MM.1S (cell line): ENCODE measurements around the gene MNAT1.

Experiments used
- DNase-seq: peaks from one replicate; pipeline ENCODE4 v3.0.0-alpha.2; 2015
- H2AFZ ChIP-seq: fragments of 300-600 bp; sonication (generic); 2 replicates; pipeline ENCODE4 v1.6.0; 2016; ENCODE audit warnings: antibody characterized with exemption, low read length
- H3F3A ChIP-seq: fragments of 300-600 bp; sonication (generic); 2 replicates; pipeline ENCODE4 v1.6.1; 2016; ENCODE audit warnings: mild to moderate bottlenecking, antibody characterized with exemption, low read length, moderate library complexity, mixed read lengths; ENCODE audit not compliant: insufficient read depth
- H3K27ac ChIP-seq: fragments of 300-600 bp; sonication (generic); 2 replicates; pipeline ENCODE4 v1.5.1; 2016; ENCODE audit warnings: mild to moderate bottlenecking, low read length
- H3K27me3 ChIP-seq: fragments of 300-600 bp; sonication (generic); replicated peaks from 2 replicates; pipeline ENCODE4 v1.6.0; 2016; ENCODE audit warnings: low read length; ENCODE audit not compliant: insufficient read depth
- H3K36me3 ChIP-seq: fragments of 300-600 bp; sonication (generic); replicated peaks from 2 replicates; pipeline ENCODE4 v1.6.1; 2016; ENCODE audit warnings: mild to moderate bottlenecking, low read length, mixed read lengths; ENCODE audit not compliant: insufficient read depth
- H3K4me1 ChIP-seq: fragments of 300-600 bp; sonication (generic); 2 replicates; pipeline ENCODE4 v1.6.1; 2016; ENCODE audit warnings: low read length, mixed read lengths
- H3K4me2 ChIP-seq: fragments of 300-600 bp; sonication (generic); 2 replicates; pipeline ENCODE4 v1.6.0; 2016; ENCODE audit warnings: low read depth, low read length
- H3K4me3 ChIP-seq: fragments of 300-600 bp; sonication (generic); 2 replicates; pipeline ENCODE4 v1.5.1; 2016; ENCODE audit warnings: low read length, mixed read lengths
- H3K79me2 ChIP-seq: fragments of 300-600 bp; sonication (generic); 2 replicates; pipeline ENCODE4 v1.6.1; 2016; ENCODE audit warnings: mixed run types, low read length, mixed read lengths
- H3K9ac ChIP-seq: fragments of 300-600 bp; sonication (generic); 2 replicates; pipeline ENCODE4 v1.6.1; 2016; ENCODE audit warnings: low read length, mixed read lengths
- H3K9me2 ChIP-seq: fragments of 300-600 bp; sonication (generic); replicated peaks from 2 replicates; pipeline ENCODE4 v1.6.1; 2016; ENCODE audit warnings: mild to moderate bottlenecking, low read length, mixed read lengths; ENCODE audit not compliant: insufficient read depth
- H3K9me3 ChIP-seq: fragments of 300-600 bp; sonication (generic); replicated peaks from 2 replicates; pipeline ENCODE4 v1.6.1; 2016; ENCODE audit warnings: mild to moderate bottlenecking, low read length, mixed read lengths; ENCODE audit not compliant: insufficient read depth
- H4K20me1 ChIP-seq: fragments of 300-600 bp; sonication (generic); 2 replicates; pipeline ENCODE4 v1.6.1; 2016; ENCODE audit warnings: mild to moderate bottlenecking, low read length, moderate library complexity, mixed read lengths; ENCODE audit not compliant: insufficient read depth
- CTCF ChIP-seq: fragments of 300-600 bp; sonication (generic); IDR thresholded peaks from 2 replicates; pipeline ENCODE4 v1.5.1; 2016; ENCODE audit warnings: antibody characterized with exemption, low read length, mixed read lengths
- EZH2 ChIP-seq: fragments of 300-600 bp; sonication (generic); optimal IDR thresholded peaks from 2 replicates; pipeline ENCODE3; 2017; ENCODE audit warnings: low read depth, mild to moderate bottlenecking, antibody characterized with exemption, low read length, mixed read lengths
- EZH2phosphoT487 ChIP-seq: fragments of 300-600 bp; sonication (generic); IDR thresholded peaks from 2 replicates; pipeline ENCODE4 v1.6.1; 2018; ENCODE audit warnings: antibody characterized with exemption, low read length

The MNAT1 gene

GRCh38 chr14:60859525-60859924 is 125.0 kb downstream of the MNAT1 start:
- H3K27ac ChIP-seq = no peak overlapping the region
- H3K9ac ChIP-seq = no peak overlapping the region
- H2AFZ ChIP-seq = no peak overlapping the region
- no peak overlapping the region for H3K4me2 ChIP-seq
- no peak for TF ChIP-seq EZH2phosphoT487
- no peak overlapping the region for H3K4me3 ChIP-seq
- H3K4me1 ChIP-seq = no peaks in the 10 kb centered on the region
- H3F3A ChIP-seq = no peaks in the 10 kb centered on the region
- H3K36me3 ChIP-seq = no peaks in the 10 kb centered on the region
- no peaks in the 10 kb centered on the region for H4K20me1 ChIP-seq
- H3K9me2 ChIP-seq = no peaks in the 10 kb centered on the region
- no peaks in the 10 kb centered on the region for H3K79me2 ChIP-seq
- no peaks in the 10 kb centered on the region for H3K27me3 ChIP-seq
- H3K9me3 ChIP-seq = no peaks in the 10 kb centered on the region
- no peak for DNase-seq

GRCh38 chr14:60861545-60862140 is 127.1 kb downstream of the MNAT1 start:
- Histone ChIP-seq H3F3A (no peaks in the 10 kb centered on the region), H3K4me1 (no peaks in the 10 kb centered on the region), H3K27ac (no peak overlapping the region), H3K9me2 (no peaks in the 10 kb centered on the region), H3K4me2 (no peak overlapping the region), H4K20me1 (no peaks in the 10 kb centered on the region), H3K79me2 (no peaks in the 10 kb centered on the region), H3K27me3 (no peaks in the 10 kb centered on the region), H2AFZ (no peak overlapping the region), H3K36me3 (no peaks in the 10 kb centered on the region), H3K4me3 (no peak overlapping the region), H3K9me3 (no peaks in the 10 kb centered on the region), H3K9ac (no peak overlapping the region)
- TF ChIP-seq CTCF = no peak
- no peak for TF ChIP-seq EZH2
- TF ChIP-seq EZH2phosphoT487 = no peak
- DNase-seq = no peak

GRCh38 chr14:60862283-60862682 is 127.7 kb downstream of the MNAT1 start:
- Histone ChIP-seq H3K4me3 (no peak overlapping the region), H3K27me3 (no peaks in the 10 kb centered on the region), H4K20me1 (no peaks in the 10 kb centered on the region), H3K27ac (no peak overlapping the region), H3K36me3 (no peaks in the 10 kb centered on the region), H3F3A (no peaks in the 10 kb centered on the region), H3K9me3 (no peaks in the 10 kb centered on the region), H3K4me2 (no peak overlapping the region), H2AFZ (no peak overlapping the region), H3K9me2 (no peaks in the 10 kb centered on the region), H3K79me2 (no peaks in the 10 kb centered on the region), H3K4me1 (no peaks in the 10 kb centered on the region), H3K9ac (no peak overlapping the region)
- DNase-seq = no peak
- no peak for TF ChIP-seq EZH2

- Histone ChIP-seq H4K20me1 (no peaks in the 10 kb centered on the region), H3K27ac (no peak overlapping the region)
Measured at GRCh38 chr14:60863249-60863648, 128.7 kb downstream of the MNAT1 start.

More at GRCh38 chr14:60863249-60863648, 128.7 kb downstream of the MNAT1 start:
- TF ChIP-seq EZH2phosphoT487 (no peak), EZH2 (no peak), CTCF (no peak)
- no peak for DNase-seq
- H3F3A ChIP-seq = no peaks in the 10 kb centered on the region
- H3K27me3 ChIP-seq = no peaks in the 10 kb centered on the region
- H3K9me3 ChIP-seq = no peaks in the 10 kb centered on the region
- no peak overlapping the region for H3K4me2 ChIP-seq
- H3K9ac ChIP-seq = no peak overlapping the region
- no peak overlapping the region for H2AFZ ChIP-seq
- H3K9me2 ChIP-seq = no peaks in the 10 kb centered on the region
- H3K36me3 ChIP-seq = no peaks in the 10 kb centered on the region
- no peaks in the 10 kb centered on the region for H3K4me1 ChIP-seq
- H3K79me2 ChIP-seq = no peaks in the 10 kb centered on the region
- no peak overlapping the region for H3K4me3 ChIP-seq
